Spleen (tissue), 11 donors: ENCODE results near the gene NARF. TPM values are rescaled to one million over a fixed set of nuclear protein-coding genes. Genes with fewer than 3 reads are reported as not detected.
"Not testable (repeated sequence)": the region's sequence is repeated elsewhere in the genome, so short reads cannot be mapped to it uniquely, and the experiment has no call there.

Experiments used
- DNase-seq: peaks from one replicate; pipeline ENCODE4 v3.0.0-alpha.2; 2020
- H3K27ac ChIP-seq, 8 donors: fragments of 200-600 bp; sonication (generic) in 7 of 8; 1 replicate in 4 of 8; 2 replicates in 4 of 8; pipeline versions ENCODE4 v1.5.0 to v1.8.0; 2016 to 2021; ENCODE audit warnings: inconsistent platforms in 4 of 8, mild to moderate bottlenecking in 4 of 8, moderate library complexity in 1 of 8
- H3K27me3 ChIP-seq, 7 donors: fragments of 200-600 bp; sonication (generic) in 6 of 7; replicated peaks in 1 of 7; 1 replicate in 4 of 7; 2 replicates in 3 of 7; pipeline versions ENCODE4 v1.5.0 to v1.8.0; 2016 to 2021; ENCODE audit warnings: inconsistent platforms in 3 of 7, mild to moderate bottlenecking in 1 of 7
- H3K36me3 ChIP-seq, 6 donors: fragments of 200-600 bp; sonication (generic) in 5 of 6; 1 replicate in 4 of 6; 2 replicates in 2 of 6; pipeline versions ENCODE4 v1.5.0 to v1.8.0; 2016 to 2021; ENCODE audit warnings: inconsistent platforms in 2 of 6
- H3K4me1 ChIP-seq, 6 donors: fragments of 200-600 bp; sonication (generic) in 5 of 6; 1 replicate in 3 of 6; 2 replicates in 3 of 6; pipeline versions ENCODE4 v1.5.0 to v1.8.0; 2016 to 2021; ENCODE audit warnings: inconsistent platforms in 3 of 6
- H3K4me3 ChIP-seq, 8 donors: fragments of 200-600 bp; sonication (generic) in 7 of 8; 1 replicate in 4 of 8; 2 replicates in 4 of 8; pipeline versions ENCODE4 v1.5.0 to v1.8.0; 2016 to 2021; ENCODE audit warnings: inconsistent platforms in 4 of 8, mild to moderate bottlenecking in 4 of 8, moderate library complexity in 2 of 8
- H3K9me3 ChIP-seq, 8 donors: fragments of 200-600 bp; sonication (generic) in 7 of 8; 1 replicate in 4 of 8; 2 replicates in 4 of 8; pipeline versions ENCODE4 v1.5.0 to v1.8.0; 2016 to 2021; ENCODE audit warnings: inconsistent platforms in 4 of 8
- CTCF ChIP-seq, 11 experiments: fragments of 200-600 bp in 7 of 11; fragments of 450-650 bp in 4 of 11; sonication (generic) in 4 of 11; IDR thresholded peaks in 8 of 11; conservative IDR thresholded peaks in 3 of 11; 1 replicate in 7 of 11; 2 replicates in 4 of 11; pipeline versions ENCODE4 v1.4.0 to v1.8.0; 2016 to 2021; ENCODE audit warnings: antibody characterized with exemption in 11 of 11, inconsistent platforms in 4 of 11, mild to moderate bottlenecking in 1 of 11
- POLR2A ChIP-seq, 3 donors: fragments of 450-650 bp; IDR thresholded peaks; one replicate each; pipeline ENCODE4 v1.5.1; 2017; ENCODE audit warnings: antibody characterized with exemption in 3 of 3, mild to moderate bottlenecking in 1 of 3
- POLR2AphosphoS5 ChIP-seq, 3 donors: sonication (generic); formaldehyde crosslinking; IDR thresholded peaks; one replicate each; pipeline ENCODE4 v1.5.1; 2017; ENCODE audit warnings: antibody characterized with exemption in 3 of 3
- WGBS, 5 donors: extraction: QIAGEN DNeasy Blood & Tissue Kit in 3 of 5; methylation state at CpG; one replicate each; pipeline versions ENCODE4 v1.1.5 to v1.1.7; 2013 to 2018; 5-methylcytosine and 5-hydroxymethylcytosine counted together
- intact Hi-C: fragments of 100-400 bp; cut with DNase I; formaldehyde crosslinking; loops from one replicate; pipeline ENCODE4 v1.15.0; 2023; ENCODE audit warnings: low total_unique reads
- polyA plus RNA-seq, 3 donors: library from polyadenylated mRNA; stranded (reverse); fragments of 200-250 nt; gene quantifications; one replicate each; pipeline ENCODE4 v1.2.1, GENCODE V29; 2013
- total RNA-seq, 7 donors: library from RNA; depleted of rRNA in 3 of 7; stranded (reverse); fragments of >200 nt in 3 of 7; fragmentation: NEBNext Ultra II Directional in 4 of 7; extraction: Animal tissue kit (Norgen Biotek cat#: 25700) in 4 of 7; gene quantifications; one replicate each; pipeline versions ENCODE4 v1.1.0 to v1.2.1, GENCODE V29; 2016 to 2021
- donor health status: healthy with polysubstance abuse.
- donor health status: DM: no; HTN: no; CAD: no; lungs with moderate emphysema.
- donor health status: DM: no; HTN: no; CAD: no.
- donor health status: Bipolar disorder and iron deficiency.
- donor health status: healthy.
- donor health status: DM: no; HTN: no; CAD: no.
- donor health status: DM: yes; HTN: yes; CAD: no.

The NARF gene
- total and polyA plus RNA-seq, 10 donors = 59.5 to 127 (median 97.7) TPM

GRCh38 chr17:82449883-82450356 is 8.6 kb upstream of the NARF start:
- 14 to 37% (median 21%) methylated on average over 17 to 18 of the region's 18 CpGs for WGBS, 5 donors
- peaks cover 0 to 32% (median 25%) of the 10 kb centered on the region in 6 donors for H3K36me3 ChIP-seq
- intact Hi-C loops = no loop called here
- H3K4me3 ChIP-seq = peak overlapping the region; percentile 65 to 99 (median 96)
- H3K27me3 ChIP-seq = no peaks in the 10 kb centered on the region
- H3K4me1 ChIP-seq = peaks cover 24 to 67% (median 51%) of the 10 kb centered on the region in 6 donors
- no peak for DNase-seq
- H3K9me3 ChIP-seq = no peaks in the 10 kb centered on the region
- no peak for TF ChIP-seq POLR2AphosphoS5 (IDR thresholded peaks at IDR 0.05)
- peak in 1 of 11 experiments; percentile 3 for TF ChIP-seq CTCF (IDR thresholded peaks at IDR 0.05 in 8 of 11, conservative IDR thresholded peaks at IDR 0.05 in 3 of 11)
- TF ChIP-seq POLR2A (IDR thresholded peaks at IDR 0.05) = no peak
- H3K27ac ChIP-seq = peak overlapping the region; percentile 78 to 100 (median 98)

GRCh38 chr17:82450357-82451106 is 8.0 kb upstream of the NARF start, which contains the start of gene CYBC1:
CYBC1 (minus strand) TSS chr17:82450752; CDS start chr17:82449254, 1,498 bp downstream.
- intact Hi-C loops = no loop called here
- no peaks in the 10 kb centered on the region for H3K9me3 ChIP-seq
- H3K4me1 ChIP-seq = peaks cover 18 to 67% (median 47%) of the 10 kb centered on the region in 6 donors
- WGBS, 5 donors = 0 to 2% (median 1%) methylated on average over 62 to 91 of the region's 91 CpGs
- TF ChIP-seq POLR2AphosphoS5 (IDR thresholded peaks at IDR 0.05) = peak; percentile 98 to 99 (median 98)
- peak in 3 of 11 experiments; percentile 12 to 31 (median 29) for TF ChIP-seq CTCF (IDR thresholded peaks at IDR 0.05 in 8 of 11, conservative IDR thresholded peaks at IDR 0.05 in 3 of 11)
- peak; percentile 38 to 74 (median 56) for TF ChIP-seq POLR2A (IDR thresholded peaks at IDR 0.05)
- H3K27me3 ChIP-seq = no peaks in the 10 kb centered on the region
- H3K27ac ChIP-seq = peak within 1 kb of the TSS; percentile 78 to 100 (median 98)
- peak; percentile 98 for DNase-seq
- peak within 1 kb of the TSS; percentile 65 to 99 (median 96) for H3K4me3 ChIP-seq
- H3K36me3 ChIP-seq = peaks cover 0 to 26% (median 19%) of the 10 kb centered on the region in 6 donors

- H3K27ac ChIP-seq = peak overlapping the region in 7 of 8 donors; percentile 94 to 100 (median 99)
- TF ChIP-seq POLR2A (IDR thresholded peaks at IDR 0.05) (no peak), POLR2AphosphoS5 (IDR thresholded peaks at IDR 0.05) (no peak), CTCF (IDR thresholded peaks at IDR 0.05 in 8 of 11, conservative IDR thresholded peaks at IDR 0.05 in 3 of 11) (no peak)
- H3K4me1 ChIP-seq = peaks cover 11 to 70% (median 49%) of the 10 kb centered on the region in 6 donors
- H3K9me3 ChIP-seq = no peaks in the 10 kb centered on the region
- DNase-seq = no peak
- intact Hi-C loops = no loop called here
- no peak overlapping the region for H3K4me3 ChIP-seq
- peaks cover 0 to 10% (median 7%) of the 10 kb centered on the region in 6 donors for H3K36me3 ChIP-seq
- no peaks in the 10 kb centered on the region for H3K27me3 ChIP-seq
- 90 to 97% (median 91%) methylated on average over 3 of the region's 3 CpGs for WGBS, 5 donors
Observed at GRCh38 chr17:82452162-82452561, 6.4 kb upstream of the NARF start.

GRCh38 chr17:82453151-82453550 is 5.4 kb upstream of the NARF start:
- H3K4me3 ChIP-seq, DNase-seq, H3K36me3 ChIP-seq, H3K27me3 ChIP-seq, intact Hi-C loops, H3K9me3 ChIP-seq: not testable (repeated sequence)
- WGBS, 5 donors = 61 to 86% (median 75%) methylated on average over 7 of the region's 7 CpGs
- H3K27ac ChIP-seq = peak overlapping the region in 6 of 8 donors; percentile 15 to 100 (median 76)
- peaks cover 17 to 68% (median 49%) of the 10 kb centered on the region in 6 donors for H3K4me1 ChIP-seq

GRCh38 chr17:82453706-82454105 is 4.8 kb upstream of the NARF start:
- WGBS, 5 donors = 92 to 96% (median 95%) methylated on average over 19 to 21 of the region's 21 CpGs
- DNase-seq, H3K4me3 ChIP-seq, H3K27me3 ChIP-seq, H3K36me3 ChIP-seq, H3K9me3 ChIP-seq, intact Hi-C loops: not testable (repeated sequence)
- Histone ChIP-seq H3K27ac (peak overlapping the region in 5 of 8 donors; percentile 5 to 100 (median 48)), H3K4me1 (peaks cover 17 to 66% (median 50%) of the 10 kb centered on the region in 6 donors)
